HUES48 (cell line): Measurements from ENCODE around the gene EEF1AKMT3.

ENCODE experiments used
- H3K27ac ChIP-seq: one replicate; pipeline ENCODE4 v1.7.0; 2013; ENCODE audit warnings: low read depth, low read length, inconsistent platforms
- H3K27me3 ChIP-seq: 2 replicates; pipeline ENCODE4 v1.6.1; 2013; ENCODE audit warnings: mild to moderate bottlenecking, low read length; ENCODE audit not compliant: control insufficient read depth, insufficient read depth
- H3K36me3 ChIP-seq: 2 replicates; pipeline ENCODE4 v1.6.1; 2013; ENCODE audit warnings: low read length; ENCODE audit not compliant: control insufficient read depth, insufficient read depth
- H3K4me1 ChIP-seq: 2 replicates; pipeline ENCODE4 v1.6.1; 2013; ENCODE audit warnings: mild to moderate bottlenecking, low read length; ENCODE audit not compliant: control insufficient read depth, insufficient read depth
- H3K4me3 ChIP-seq: 2 replicates; pipeline ENCODE4 v1.5.1; 2013; ENCODE audit warnings: mild to moderate bottlenecking, low read depth, low read length
- H3K9ac ChIP-seq: 2 replicates; pipeline ENCODE4 v1.6.1; 2013; ENCODE audit warnings: mild to moderate bottlenecking, low read depth, low read length, moderate library complexity
- H3K9me3 ChIP-seq: 2 replicates; pipeline ENCODE4 v1.6.1; 2013; ENCODE audit warnings: low read length; ENCODE audit not compliant: control insufficient read depth, insufficient read depth

The EEF1AKMT3 gene

GRCh38 chr12:57772429-57773322 lies at the start of gene EEF1AKMT3:
TSS of gene EEF1AKMT3 (plus strand) at chr12:57772614. CDS start at chr12:57772725, 111 bp downstream.
- peaks cover 33% of the 10 kb centered on the region for H3K36me3 ChIP-seq
- H3K27me3 ChIP-seq = peaks cover 6% of the 10 kb centered on the region; the same call in 1 of the 2 replicates
- peak within 1 kb of the TSS; percentile 100 for H3K9ac ChIP-seq
- H3K4me1 ChIP-seq = no peaks in the 10 kb centered on the region
- peak within 1 kb of the TSS; percentile 97 for H3K4me3 ChIP-seq
- no peaks in the 10 kb centered on the region for H3K9me3 ChIP-seq
- H3K27ac ChIP-seq = peak within 1 kb of the TSS; percentile 98

- Histone ChIP-seq H3K9ac (no peak overlapping the region), H3K9me3 (no peaks in the 10 kb centered on the region), H3K27me3 (peaks cover 41% of the 10 kb centered on the region), H3K27ac (no peak overlapping the region), H3K36me3 (peaks cover 26% of the 10 kb centered on the region), H3K4me1 (no peaks in the 10 kb centered on the region), H3K4me3 (no peak overlapping the region)
Measured at GRCh38 chr12:57722716-57723629, 49.4 kb upstream of the EEF1AKMT3 start.

- no peaks in the 10 kb centered on the region for H3K4me1 ChIP-seq
- peaks cover 47% of the 10 kb centered on the region for H3K27me3 ChIP-seq
- H3K36me3 ChIP-seq = peaks cover 21% of the 10 kb centered on the region
- no peak overlapping the region for H3K9ac ChIP-seq
- H3K4me3 ChIP-seq = no peak overlapping the region
- H3K9me3 ChIP-seq = no peaks in the 10 kb centered on the region
- H3K27ac ChIP-seq = no peak overlapping the region
Measured at GRCh38 chr12:57723630-57723962, 48.8 kb upstream of the EEF1AKMT3 start.

DNA sequence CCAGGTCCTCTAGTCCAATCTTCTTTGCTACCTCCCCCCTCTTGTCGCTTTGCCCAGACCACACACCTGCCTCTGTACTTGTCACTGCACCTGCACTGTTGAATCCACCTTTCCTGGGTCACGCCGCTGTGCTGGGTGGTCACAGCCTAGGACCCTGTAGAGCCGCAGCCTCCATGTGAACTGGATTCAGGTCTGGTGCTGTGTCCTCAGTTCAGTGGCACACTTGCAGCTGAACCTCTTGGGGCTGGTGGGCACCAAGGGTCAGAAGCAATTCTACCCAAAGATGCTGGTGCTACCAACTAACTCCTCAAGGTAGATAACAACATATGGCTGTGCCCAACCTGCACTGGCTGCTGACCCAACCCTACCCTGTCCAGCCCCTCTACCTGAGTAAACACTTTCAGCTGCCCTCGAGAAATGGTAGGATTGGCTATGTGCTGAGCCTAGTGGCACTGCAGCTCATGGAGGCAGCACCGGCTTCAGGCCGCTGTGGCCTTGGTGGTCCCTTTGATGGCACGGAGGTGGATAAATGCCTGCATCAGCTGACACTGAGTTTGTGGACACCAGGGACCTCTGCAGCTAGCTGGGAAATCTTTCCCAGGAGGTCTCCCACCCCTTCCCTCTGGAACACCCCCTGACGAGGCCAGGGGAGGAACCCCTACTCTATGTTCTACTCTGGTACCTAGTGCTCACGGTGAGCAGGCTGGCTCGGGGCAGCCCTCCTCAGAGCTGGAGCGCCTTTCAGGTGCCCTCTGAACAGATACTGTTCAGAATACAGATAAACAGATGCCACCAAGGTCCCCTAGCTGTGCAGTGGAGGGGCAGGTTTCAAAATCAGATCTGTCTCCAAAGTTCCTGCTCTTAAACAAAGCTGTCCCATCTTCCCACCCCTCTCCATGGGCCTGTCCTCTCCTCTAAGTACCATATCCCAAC lies 48.1 kb upstream of the EEF1AKMT3 start:
- Histone ChIP-seq H3K9me3 (no peaks in the 10 kb centered on the region), H3K36me3 (peaks cover 16% of the 10 kb centered on the region), H3K27me3 (peaks cover 52% of the 10 kb centered on the region), H3K4me1 (no peaks in the 10 kb centered on the region), H3K27ac (no peak overlapping the region), H3K9ac (no peak overlapping the region), H3K4me3 (no peak overlapping the region)

GRCh38 chr12:57724936-57725740 lies 47.3 kb upstream of the EEF1AKMT3 start:
- no peak overlapping the region for H3K27ac ChIP-seq
- no peaks in the 10 kb centered on the region for H3K9me3 ChIP-seq
- H3K4me3 ChIP-seq = no peak overlapping the region
- H3K9ac ChIP-seq = no peak overlapping the region
- H3K4me1 ChIP-seq = no peaks in the 10 kb centered on the region
- H3K36me3 ChIP-seq = peaks cover 9% of the 10 kb centered on the region; the same call in 1 of the 2 replicates
- H3K27me3 ChIP-seq = peaks cover 61% of the 10 kb centered on the region

DNA sequence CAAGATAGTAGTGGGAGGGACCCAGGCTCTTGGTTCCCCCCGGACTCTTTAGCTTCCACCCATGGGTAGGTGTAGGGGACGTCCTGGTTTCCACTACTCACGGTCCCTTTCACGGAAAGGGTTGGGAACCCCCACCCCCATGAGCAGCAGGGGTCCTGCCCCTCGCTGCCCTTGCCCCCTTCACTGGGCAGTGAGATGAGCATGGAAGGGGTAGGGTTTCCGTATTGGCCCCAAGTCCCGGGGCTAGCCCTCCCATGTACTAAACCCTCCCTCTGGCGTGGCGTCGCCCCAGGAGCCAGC lies 46.6 kb upstream of the EEF1AKMT3 start:
- Histone ChIP-seq H3K9ac (no peak overlapping the region), H3K36me3 (peaks cover 3% of the 10 kb centered on the region; the same call in 1 of the 2 replicates), H3K4me1 (no peaks in the 10 kb centered on the region), H3K9me3 (no peaks in the 10 kb centered on the region), H3K27me3 (peaks cover 67% of the 10 kb centered on the region), H3K27ac (no peak overlapping the region), H3K4me3 (peak overlapping the region; percentile 66)

- peak overlapping the region; percentile 66 for H3K4me3 ChIP-seq
- H3K36me3 ChIP-seq = no peaks in the 10 kb centered on the region
- H3K4me1 ChIP-seq = no peaks in the 10 kb centered on the region
- no peak overlapping the region for H3K9ac ChIP-seq
- H3K27ac ChIP-seq = no peak overlapping the region
- H3K27me3 ChIP-seq = peaks cover 72% of the 10 kb centered on the region
- no peaks in the 10 kb centered on the region for H3K9me3 ChIP-seq
Measured at GRCh38 chr12:57726151-57726883, 46.1 kb upstream of the EEF1AKMT3 start.

GRCh38 chr12:57726884-57727757 lies 45.3 kb upstream of the EEF1AKMT3 start:
- Histone ChIP-seq H3K4me3 (peak overlapping the region; percentile 66), H3K4me1 (no peaks in the 10 kb centered on the region), H3K27me3 (peaks cover 80% of the 10 kb centered on the region), H3K36me3 (no peaks in the 10 kb centered on the region), H3K9ac (no peak overlapping the region), H3K9me3 (no peaks in the 10 kb centered on the region), H3K27ac (no peak overlapping the region)
